ENCODE measurements around the gene LRIG1. TPM values are rescaled to one million over a fixed set of nuclear protein-coding genes. Genes with fewer than 3 reads are reported as not detected.

LRIG1 gene
- total RNA-seq, 3 donors from 2014 or later: 42.0 to 63.0 (median 43.9) TPM

DNA sequence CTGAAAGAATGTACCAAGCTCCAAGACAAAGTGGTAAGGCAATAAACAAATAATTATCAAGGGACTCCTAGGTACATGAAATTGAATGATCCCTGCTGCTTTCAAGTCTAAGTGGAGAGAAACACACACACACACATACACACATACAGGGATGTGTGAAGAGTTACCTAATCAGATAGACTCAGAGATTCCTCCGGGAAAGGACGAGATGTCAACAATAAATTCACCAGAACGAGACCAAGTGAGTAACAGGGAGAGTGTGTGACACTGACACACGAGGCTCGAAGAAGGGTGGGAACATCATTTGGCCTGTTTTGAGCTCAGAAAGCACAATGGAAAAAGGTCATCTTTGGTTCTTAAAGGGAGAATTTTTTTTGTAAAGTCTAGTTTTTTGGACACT, 13.4 kb downstream of the LRIG1 start:
- no peaks in the 10 kb centered on the region for H3K27me3 Mint-ChIP-seq (ENCODE audit: low read depth)
- no peak overlapping the region for H3K4me3 Mint-ChIP-seq
- peaks cover 87% of the 10 kb centered on the region for H3K4me1 Mint-ChIP-seq (ENCODE audit: low read depth)
- H3K36me3 Mint-ChIP-seq (ENCODE audit: insufficient read depth): peaks cover 4% of the 10 kb centered on the region
- ATAC-seq: no peak
- H3K9me3 Mint-ChIP-seq: no peaks in the 10 kb centered on the region
- DNase-seq: no peak

DNA sequence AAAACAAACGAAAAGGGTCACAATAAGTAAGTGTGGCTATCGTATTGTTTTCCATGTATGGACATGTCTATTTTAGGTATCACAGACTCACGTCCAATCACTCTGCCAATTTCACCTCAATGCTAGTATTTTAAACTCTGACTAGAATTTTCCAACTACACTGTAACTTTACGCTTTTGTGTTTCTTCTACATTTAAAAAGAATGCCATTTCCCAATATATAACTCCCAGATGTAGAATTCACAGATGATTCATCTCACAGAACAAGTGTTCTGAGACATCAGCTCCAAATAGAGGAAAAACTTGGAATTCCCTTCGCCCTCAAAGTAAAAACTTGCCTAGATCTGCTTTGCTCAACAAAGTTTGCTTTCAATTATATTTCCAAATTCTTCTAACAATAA, 14.2 kb downstream of the LRIG1 start:
- no peaks in the 10 kb centered on the region for H3K27me3 Mint-ChIP-seq (ENCODE audit: low read depth)
- peaks cover 4% of the 10 kb centered on the region for H3K36me3 Mint-ChIP-seq (ENCODE audit: insufficient read depth)
- peaks cover 79% of the 10 kb centered on the region for H3K4me1 Mint-ChIP-seq (ENCODE audit: low read depth)
- H3K4me3 Mint-ChIP-seq: peak overlapping the region; percentile 5
- no peaks in the 10 kb centered on the region for H3K9me3 Mint-ChIP-seq
- DNase-seq (no peak), ATAC-seq (no peak)

DNA sequence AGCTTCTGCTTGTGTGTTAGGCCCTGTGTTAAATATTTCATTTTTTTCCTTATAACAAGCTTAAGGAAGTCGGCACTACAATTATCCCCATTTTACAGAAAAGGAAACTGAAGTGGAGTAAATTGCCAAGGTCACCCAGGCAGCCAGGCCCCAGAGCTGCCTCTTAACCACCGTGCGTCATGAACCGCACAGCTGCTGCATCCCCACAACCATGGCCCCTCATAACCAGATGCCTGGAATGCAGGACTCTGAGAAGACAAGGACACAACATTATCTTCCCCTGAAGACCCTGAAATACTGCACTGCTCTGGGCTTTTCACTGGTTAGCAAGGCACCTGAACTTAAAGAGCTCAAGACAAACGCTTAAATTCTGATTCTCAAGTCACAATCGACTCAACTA, 14.6 kb downstream of the LRIG1 start:
- H3K4me3 Mint-ChIP-seq: no peak overlapping the region
- H3K27me3 Mint-ChIP-seq (ENCODE audit: low read depth): no peaks in the 10 kb centered on the region
- DNase-seq: no peak
- H3K9me3 Mint-ChIP-seq: no peaks in the 10 kb centered on the region
- peaks cover 76% of the 10 kb centered on the region for H3K4me1 Mint-ChIP-seq (ENCODE audit: low read depth)
- H3K36me3 Mint-ChIP-seq (ENCODE audit: insufficient read depth): peaks cover 4% of the 10 kb centered on the region
- ATAC-seq: no peak

DNA sequence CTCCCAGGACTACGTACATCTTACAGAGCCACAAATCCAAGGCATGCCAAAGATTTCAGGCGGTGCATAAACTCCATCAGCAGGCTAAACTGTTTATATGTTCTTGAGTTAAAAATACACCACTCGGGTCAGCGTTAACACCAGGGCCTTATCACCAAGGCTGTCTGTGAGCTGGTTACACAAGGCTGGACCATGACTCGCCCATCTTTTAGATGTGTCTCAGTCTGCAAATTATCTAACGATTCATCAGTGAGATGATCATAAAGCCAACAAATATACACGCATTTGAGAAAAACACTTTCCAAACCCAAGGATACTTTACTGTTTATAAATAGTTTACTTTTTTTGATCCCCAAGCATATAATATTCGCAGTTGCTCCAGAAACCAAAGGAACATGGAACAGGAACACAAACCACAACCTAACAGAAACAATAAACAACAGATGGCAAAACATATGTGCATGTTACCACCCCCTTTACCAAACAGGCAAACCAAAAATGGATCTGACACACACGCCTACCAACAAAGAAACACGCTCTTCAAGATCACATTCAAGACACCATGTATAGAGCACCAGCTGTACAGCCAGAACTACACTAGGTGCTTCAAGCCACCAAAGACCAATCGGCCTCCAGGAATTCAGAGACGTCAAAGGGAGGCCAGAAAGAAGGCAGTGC, 15.4 kb downstream of the LRIG1 start:
- ATAC-seq: no peak
- Mint-ChIP-seq H3K9me3 (no peaks in the 10 kb centered on the region), H3K27me3 (ENCODE audit: low read depth) (no peaks in the 10 kb centered on the region), H3K4me3 (no peak overlapping the region), H3K4me1 (ENCODE audit: low read depth) (peaks cover 69% of the 10 kb centered on the region), H3K36me3 (ENCODE audit: insufficient read depth) (peaks cover 2% of the 10 kb centered on the region)
- no peak for DNase-seq

DNA sequence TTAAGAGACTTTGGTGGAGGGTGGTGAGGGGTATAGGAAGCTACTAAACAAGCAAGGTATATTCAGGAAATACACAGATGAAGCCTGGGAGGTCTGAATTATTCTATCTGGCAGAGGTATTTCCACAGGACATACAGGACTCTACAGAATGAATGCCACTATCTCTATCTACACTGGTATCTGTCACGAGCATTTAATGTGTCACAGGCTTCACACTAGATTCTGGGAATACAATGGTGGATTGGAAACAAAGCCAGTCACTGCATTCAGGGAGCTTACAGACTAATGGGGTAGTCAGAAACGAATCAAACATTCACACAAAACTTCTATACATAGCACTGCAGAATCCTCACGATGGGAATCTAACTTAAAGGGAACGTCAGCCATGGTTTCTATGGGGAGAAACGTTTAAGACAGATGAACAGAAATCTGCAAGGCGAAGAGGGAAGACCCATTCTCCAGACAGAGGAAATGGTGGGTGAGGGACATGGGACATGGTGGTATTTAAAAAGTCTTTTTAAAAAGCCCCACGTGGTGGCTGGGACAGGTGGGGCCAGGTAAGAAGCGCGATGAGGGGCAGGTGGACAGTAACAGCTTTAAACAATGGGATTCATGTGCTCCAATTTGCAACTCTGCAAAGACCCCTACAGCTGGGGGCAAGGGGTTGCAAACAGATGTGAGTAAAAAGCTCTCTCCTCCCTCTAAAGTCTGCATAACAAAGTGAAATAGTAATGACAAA, 16.5 kb downstream of the LRIG1 start:
- no peak overlapping the region for H3K4me3 Mint-ChIP-seq
- no peak for DNase-seq

DNA sequence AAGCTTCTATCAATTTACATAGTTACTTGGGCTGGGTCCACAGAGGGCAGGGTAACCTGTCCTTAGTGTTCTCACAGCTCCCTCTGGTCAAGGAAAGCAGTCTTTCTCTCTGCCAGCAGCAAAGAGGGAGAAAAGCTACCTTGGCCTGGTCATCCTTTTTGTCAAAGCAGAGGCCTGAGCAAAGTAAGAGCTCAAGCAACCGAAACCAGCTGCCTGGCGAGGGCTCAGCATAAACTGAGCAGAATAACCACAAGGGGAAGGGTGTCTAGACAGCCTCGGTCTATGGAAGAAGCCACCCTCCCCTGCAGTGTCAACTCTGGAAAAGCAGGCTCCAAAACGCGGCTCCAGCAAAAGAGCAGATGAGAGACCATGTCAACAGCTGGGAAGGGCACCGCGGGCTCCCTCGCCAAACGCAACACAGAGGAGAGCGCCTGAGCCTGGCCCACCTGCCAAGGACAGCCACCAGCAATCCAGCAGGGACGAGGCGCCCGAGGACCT, 17.4 kb downstream of the LRIG1 start:
- no peak for ATAC-seq
- peaks cover 49% of the 10 kb centered on the region for H3K4me1 Mint-ChIP-seq (ENCODE audit: low read depth)
- peak overlapping the region; percentile 34 for H3K4me3 Mint-ChIP-seq
- peaks cover 5% of the 10 kb centered on the region for H3K9me3 Mint-ChIP-seq
- DNase-seq: peak; percentile 21
- no peaks in the 10 kb centered on the region for H3K27me3 Mint-ChIP-seq (ENCODE audit: low read depth)
- peaks cover 11% of the 10 kb centered on the region for H3K36me3 Mint-ChIP-seq (ENCODE audit: insufficient read depth)

More for the DNA sequence above, 16.5 kb downstream of the LRIG1 start:
- Mint-ChIP-seq H3K27me3 (ENCODE audit: low read depth) (no peaks in the 10 kb centered on the region), H3K4me1 (ENCODE audit: low read depth) (peaks cover 57% of the 10 kb centered on the region), H3K9me3 (peaks cover 5% of the 10 kb centered on the region), H3K36me3 (ENCODE audit: insufficient read depth) (peaks cover 4% of the 10 kb centered on the region)
- no peak for ATAC-seq

DNA sequence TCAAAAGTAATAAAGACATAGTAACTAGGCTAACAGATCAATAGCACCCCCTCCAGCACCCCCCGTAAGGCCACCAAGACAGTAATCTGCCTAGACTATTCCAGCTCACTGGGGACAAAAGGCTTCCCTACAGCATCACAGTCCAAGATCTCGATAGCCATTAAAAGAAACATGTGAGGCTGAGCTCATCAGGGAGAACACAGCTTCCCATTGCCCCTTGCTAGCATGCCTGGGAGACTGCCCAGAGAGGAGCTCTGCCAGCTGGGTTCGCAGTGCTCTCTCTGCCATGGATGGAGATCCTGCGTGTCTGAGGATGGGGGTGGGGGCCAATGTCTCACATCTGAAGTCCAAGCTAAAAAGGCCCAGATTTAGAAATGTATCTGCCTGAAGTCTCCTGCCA, 17.8 kb downstream of the LRIG1 start:
- DNase-seq: no peak
- Mint-ChIP-seq H3K27me3 (ENCODE audit: low read depth) (no peaks in the 10 kb centered on the region), H3K4me3 (peak overlapping the region; percentile 34), H3K36me3 (ENCODE audit: insufficient read depth) (peaks cover 11% of the 10 kb centered on the region), H3K4me1 (ENCODE audit: low read depth) (peaks cover 47% of the 10 kb centered on the region), H3K9me3 (peaks cover 5% of the 10 kb centered on the region)
- ATAC-seq: no peak

DNA sequence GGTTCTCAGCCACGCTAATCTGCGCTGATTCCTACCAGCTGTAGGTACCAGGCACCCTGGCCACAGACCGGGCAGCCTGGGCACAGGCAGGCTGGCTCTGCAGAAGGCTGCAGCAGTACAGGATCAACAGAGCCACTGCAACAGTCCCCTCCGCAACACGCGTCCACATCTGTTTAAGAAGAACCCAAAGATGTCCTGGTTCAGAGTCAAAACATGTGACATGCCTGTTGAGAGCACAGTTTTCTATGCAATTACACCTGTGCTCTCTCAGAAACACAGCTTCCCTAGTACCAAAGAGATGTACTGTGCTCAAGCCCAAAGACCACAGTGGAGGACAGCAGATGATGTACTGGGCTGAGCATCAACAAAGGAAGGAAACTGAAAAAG, 18.8 kb downstream of the LRIG1 start:
- DNase-seq (no peak), ATAC-seq (peak in 1 of 2 donors; percentile 4)
- H3K4me1 Mint-ChIP-seq (ENCODE audit: low read depth): peaks cover 39% of the 10 kb centered on the region
- peaks cover 5% of the 10 kb centered on the region for H3K9me3 Mint-ChIP-seq
- H3K27me3 Mint-ChIP-seq (ENCODE audit: low read depth): no peaks in the 10 kb centered on the region
- peaks cover 16% of the 10 kb centered on the region for H3K36me3 Mint-ChIP-seq (ENCODE audit: insufficient read depth)
- H3K4me3 Mint-ChIP-seq: peak overlapping the region; percentile 67

DNA sequence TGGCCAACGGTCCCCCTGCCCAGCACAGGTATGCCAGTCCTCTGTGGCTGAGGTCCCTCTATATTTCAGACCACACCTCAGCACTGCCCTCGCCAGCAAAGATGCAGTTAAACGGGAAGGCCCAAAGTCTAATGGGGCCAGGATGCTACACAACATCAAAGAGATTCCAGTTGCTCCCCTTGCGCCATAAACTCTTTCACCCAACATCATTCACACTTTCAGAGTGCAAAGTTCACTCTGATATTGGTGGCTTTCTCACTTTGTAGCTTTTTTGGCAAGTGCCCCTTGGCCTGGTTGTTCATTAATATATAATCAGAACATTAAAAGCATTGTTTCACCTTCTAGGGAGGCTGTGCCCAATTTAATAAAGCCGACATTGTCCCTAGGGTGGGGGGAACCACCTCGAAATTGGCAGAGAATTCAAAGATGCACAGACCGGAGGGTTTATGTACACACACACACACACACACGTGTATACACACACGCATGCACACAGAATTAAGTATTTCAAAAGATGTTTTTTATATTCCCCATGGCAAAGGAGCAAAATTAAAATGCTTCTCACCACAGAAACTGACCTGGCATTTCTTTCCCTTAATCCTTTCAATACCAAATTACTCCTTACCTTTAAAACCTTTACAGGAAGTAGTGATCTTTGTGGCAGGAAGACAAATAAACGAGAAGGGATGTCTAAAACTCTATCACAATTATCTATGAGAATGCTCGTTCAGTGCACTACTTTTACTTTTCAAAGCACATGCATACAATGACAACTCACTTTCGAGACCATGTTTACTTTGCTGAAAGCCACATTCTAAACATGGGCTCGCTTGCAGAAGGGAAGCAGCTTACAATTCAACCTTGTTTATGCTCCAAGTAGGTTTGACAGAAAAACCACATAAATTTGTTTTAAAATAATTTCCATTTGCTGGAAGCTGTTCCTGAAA, 19.5 kb downstream of the LRIG1 start:
- Mint-ChIP-seq H3K36me3 (ENCODE audit: insufficient read depth) (peaks cover 14% of the 10 kb centered on the region), H3K27me3 (ENCODE audit: low read depth) (no peaks in the 10 kb centered on the region), H3K9me3 (peaks cover 5% of the 10 kb centered on the region), H3K4me3 (peak overlapping the region; percentile 67), H3K4me1 (ENCODE audit: low read depth) (peaks cover 32% of the 10 kb centered on the region)
- ATAC-seq (peak; percentile 26 to 32), DNase-seq (no peak)

DNA sequence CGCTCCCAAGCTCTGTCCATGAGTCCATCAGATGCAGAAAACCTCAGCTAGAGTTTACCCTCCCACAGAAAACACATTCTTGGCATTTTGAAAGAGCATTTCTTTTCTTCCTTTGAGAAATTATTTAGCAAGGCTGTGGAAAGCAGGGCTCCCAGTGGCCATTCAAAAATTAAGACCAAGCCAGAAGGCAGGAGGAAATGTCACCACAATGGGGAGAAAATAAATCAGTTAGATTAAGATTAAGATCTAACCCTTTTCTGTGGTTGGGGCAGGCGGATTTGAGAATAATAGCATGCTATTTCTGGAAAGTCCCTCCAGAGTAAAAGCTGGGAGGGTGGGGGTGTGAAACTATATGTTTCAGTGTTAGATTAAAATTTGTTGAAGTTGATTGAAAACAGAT, 20.2 kb downstream of the LRIG1 start:
- ATAC-seq: peak; percentile 59 to 62
- no peaks in the 10 kb centered on the region for H3K27me3 Mint-ChIP-seq (ENCODE audit: low read depth)
- peaks cover 14% of the 10 kb centered on the region for H3K36me3 Mint-ChIP-seq (ENCODE audit: insufficient read depth)
- peak; percentile 27 for DNase-seq
- H3K4me3 Mint-ChIP-seq: peak overlapping the region; percentile 67
- peaks cover 5% of the 10 kb centered on the region for H3K9me3 Mint-ChIP-seq
- H3K4me1 Mint-ChIP-seq (ENCODE audit: low read depth): peaks cover 27% of the 10 kb centered on the region

DNA sequence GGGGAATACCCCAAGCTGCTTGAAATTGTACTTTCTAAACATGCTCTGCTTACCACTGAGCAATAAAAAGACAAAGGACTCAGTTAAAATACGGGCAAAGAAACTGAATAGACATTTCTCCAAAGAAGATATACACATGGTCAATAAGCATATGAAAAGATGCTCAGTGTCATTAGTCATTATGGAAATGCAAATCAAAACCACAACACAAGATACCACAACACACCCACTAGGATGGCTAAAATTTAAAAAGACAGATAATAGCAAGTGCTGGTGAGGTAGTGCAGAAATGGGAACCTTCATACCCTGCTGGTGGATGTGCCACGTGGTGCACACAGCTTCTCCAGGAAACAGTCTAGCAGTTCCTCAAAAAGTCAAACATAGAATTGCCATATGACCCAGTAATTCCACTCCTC, 21.3 kb downstream of the LRIG1 start:
- H3K9me3 Mint-ChIP-seq: peaks cover 5% of the 10 kb centered on the region
- H3K4me1 Mint-ChIP-seq (ENCODE audit: low read depth): peaks cover 18% of the 10 kb centered on the region
- DNase-seq (no peak), ATAC-seq (peak; percentile 42 to 47)
- no peaks in the 10 kb centered on the region for H3K27me3 Mint-ChIP-seq (ENCODE audit: low read depth)
- H3K36me3 Mint-ChIP-seq (ENCODE audit: insufficient read depth): peaks cover 14% of the 10 kb centered on the region
- H3K4me3 Mint-ChIP-seq: peak overlapping the region; percentile 14

DNA sequence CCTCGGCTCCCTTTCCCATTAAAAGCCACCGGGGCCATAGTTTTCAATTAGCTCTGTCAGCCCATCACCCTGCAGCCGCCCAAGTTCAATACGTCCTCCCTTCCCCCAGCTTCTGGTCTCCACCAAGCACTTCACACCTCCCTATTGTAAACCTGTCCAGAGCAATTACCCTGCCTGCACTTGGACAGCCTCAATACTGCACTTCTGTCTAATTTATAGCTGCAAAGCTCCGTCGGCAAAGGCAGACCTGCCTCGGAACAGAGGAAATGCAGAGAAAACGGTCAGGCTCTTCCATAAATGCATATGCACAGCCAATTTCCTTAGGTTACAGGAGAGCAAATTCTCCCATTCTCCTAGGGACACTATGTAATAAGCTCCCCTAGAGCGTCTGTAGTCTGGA, 21.9 kb downstream of the LRIG1 start:
- Mint-ChIP-seq H3K27me3 (ENCODE audit: low read depth) (no peaks in the 10 kb centered on the region), H3K4me1 (ENCODE audit: low read depth) (peaks cover 16% of the 10 kb centered on the region), H3K4me3 (peak overlapping the region; percentile 14), H3K36me3 (ENCODE audit: insufficient read depth) (peaks cover 14% of the 10 kb centered on the region), H3K9me3 (peaks cover 5% of the 10 kb centered on the region)
- ATAC-seq: no peak
- DNase-seq: no peak

DNA sequence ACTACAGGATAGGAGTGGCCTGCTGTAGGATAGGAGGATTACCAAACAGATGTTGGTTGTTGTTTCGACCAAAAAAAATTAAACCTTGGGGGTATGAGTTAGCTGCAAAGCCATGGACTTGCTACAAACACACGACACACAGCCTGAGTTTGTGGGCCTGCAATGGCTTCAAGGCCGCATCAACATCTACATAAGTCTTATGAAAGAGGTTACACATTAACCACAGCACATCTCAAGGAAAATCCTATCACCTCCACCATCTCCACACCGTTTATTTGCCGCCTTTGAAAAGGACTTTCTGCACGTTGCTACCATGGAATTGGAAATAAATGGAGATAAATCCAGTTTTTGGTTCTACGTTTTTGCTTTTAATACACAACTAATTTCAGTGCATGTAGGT, 23.0 kb downstream of the LRIG1 start:
- ATAC-seq: no peak

DNA sequence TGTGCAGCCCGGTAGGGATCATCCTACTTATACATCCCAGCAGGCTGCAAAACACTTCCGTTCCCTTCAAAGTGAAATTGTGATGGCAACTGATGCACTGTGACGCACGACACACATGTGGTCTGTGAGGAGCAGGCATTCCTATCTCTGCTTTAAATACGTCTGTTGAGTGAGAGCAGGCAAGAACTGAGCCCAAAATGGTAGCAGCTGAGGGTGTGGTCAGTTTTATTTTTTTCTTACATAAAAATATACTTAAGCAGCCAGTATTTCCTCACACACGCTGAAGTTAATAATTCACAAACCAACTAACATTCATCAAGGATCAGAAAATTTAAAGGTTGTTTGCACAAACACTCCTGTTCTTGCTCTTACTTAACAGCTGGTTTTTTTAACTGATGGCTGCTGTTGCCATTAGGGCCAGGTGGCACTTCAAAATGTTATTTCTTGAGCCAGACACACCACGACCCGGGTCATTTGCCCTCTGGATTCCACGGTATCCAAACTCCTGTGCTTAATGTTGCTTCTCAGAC, 23.9 kb downstream of the LRIG1 start:
- DNase-seq: no peak
- Mint-ChIP-seq H3K9me3 (peaks cover 5% of the 10 kb centered on the region), H3K36me3 (ENCODE audit: insufficient read depth) (peaks cover 14% of the 10 kb centered on the region), H3K27me3 (ENCODE audit: low read depth) (no peaks in the 10 kb centered on the region), H3K4me3 (no peak overlapping the region), H3K4me1 (ENCODE audit: low read depth) (peaks cover 24% of the 10 kb centered on the region)
- ATAC-seq: no peak

More for the DNA sequence above, 23.0 kb downstream of the LRIG1 start:
- Mint-ChIP-seq H3K27me3 (ENCODE audit: low read depth) (no peaks in the 10 kb centered on the region), H3K36me3 (ENCODE audit: insufficient read depth) (peaks cover 14% of the 10 kb centered on the region), H3K9me3 (peaks cover 5% of the 10 kb centered on the region), H3K4me3 (no peak overlapping the region), H3K4me1 (ENCODE audit: low read depth) (peaks cover 16% of the 10 kb centered on the region)
- no peak for DNase-seq
